HG03175 (cell line): ENCODE measurements around the gene SPOCK3.

Source experiments
- ATAC-seq: cut with Tn5 transposase; IDR thresholded peaks from one replicate; pipeline ENCODE4 v1.9.1; 2021; ENCODE audit warnings: mild to moderate bottlenecking, moderate library complexity; ENCODE audit not compliant: unreplicated experiment

Gene SPOCK3

DNA sequence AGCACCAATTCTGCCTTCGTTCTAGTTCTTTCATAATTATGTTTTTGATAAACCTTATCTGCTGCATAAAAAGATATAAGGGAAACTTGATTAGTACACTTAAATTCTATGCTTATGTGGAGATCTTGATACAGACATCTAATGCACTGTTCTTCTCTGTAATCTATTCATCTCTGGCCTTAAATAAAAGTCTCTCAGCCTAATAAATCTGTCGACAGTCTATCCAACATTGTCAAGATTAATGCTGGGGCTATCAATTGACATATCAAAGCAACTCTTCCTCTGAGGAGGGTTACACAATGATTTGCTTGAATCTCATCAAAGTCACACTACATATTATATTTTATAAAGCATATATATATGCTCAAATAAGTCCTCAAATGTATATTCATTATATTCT is 545.5 kb downstream of the SPOCK3 start:
- ATAC-seq: no peak

DNA sequence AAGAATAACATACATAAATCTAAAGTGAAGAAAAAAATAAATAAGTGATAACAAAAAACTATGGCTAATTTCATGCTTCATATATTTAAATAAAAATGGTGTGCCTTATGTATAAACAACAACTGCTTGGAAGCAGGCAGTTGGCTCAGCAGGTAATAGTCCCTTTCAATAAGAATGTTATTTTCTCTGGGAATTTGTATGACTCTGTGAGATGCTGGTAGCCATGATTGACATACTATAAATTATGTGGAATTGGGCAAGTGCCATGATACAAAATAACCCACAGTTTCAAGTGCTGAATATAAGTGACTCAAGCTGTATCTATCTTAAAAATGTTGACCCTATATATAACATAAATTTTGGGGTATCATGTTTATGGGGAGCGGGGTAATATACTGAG is 546.5 kb downstream of the SPOCK3 start:
- no peak for ATAC-seq
